HUES64 (cell line): ENCODE data around the gene HBA2. TPM values are rescaled to one million over a fixed set of nuclear protein-coding genes. Genes with fewer than 3 reads are reported as not detected.
"Not testable (repeated sequence)": the region's sequence is repeated elsewhere in the genome, so short reads cannot be mapped to it uniquely, and the experiment has no call there.

Experiments used
- H3K27ac ChIP-seq: 2 replicates; pipeline ENCODE4 v1.7.0; 2013; ENCODE audit warnings: low read depth, low read length, inconsistent platforms
- H3K27me3 ChIP-seq: 2 replicates; pipeline ENCODE4 v1.6.1; 2013; ENCODE audit warnings: mild to moderate bottlenecking, low read length; ENCODE audit not compliant: insufficient read depth
- H3K36me3 ChIP-seq: 2 replicates; pipeline ENCODE4 v1.6.1; 2013; ENCODE audit warnings: mild to moderate bottlenecking, low read length; ENCODE audit not compliant: insufficient read depth
- H3K4me1 ChIP-seq: 2 replicates; pipeline ENCODE4 v1.6.1; 2013; ENCODE audit warnings: mild to moderate bottlenecking, low read length, moderate library complexity; ENCODE audit not compliant: insufficient read depth
- H3K4me3 ChIP-seq: 2 replicates; pipeline ENCODE4 v1.5.1; 2013; ENCODE audit warnings: mild to moderate bottlenecking, low read length, moderate library complexity
- H3K9ac ChIP-seq: 2 replicates; pipeline ENCODE4 v1.6.1; 2013; ENCODE audit warnings: mild to moderate bottlenecking, low read depth, low read length
- H3K9me3 ChIP-seq: 2 replicates; pipeline ENCODE4 v1.6.1; 2013; ENCODE audit warnings: low read depth, low read length; ENCODE audit not compliant: insufficient read depth
- WGBS: fragments of 150-250, 120-280 bp; methylation state at CpG from one replicate; pipeline ENCODE4 v1.1.7; 2013; ENCODE audit warnings: missing lambda C conversion rate; 5-methylcytosine and 5-hydroxymethylcytosine counted together
- polyA plus RNA-seq, 2 experiments: library from polyadenylated mRNA; stranded (reverse); fragments of 50-300 nt; gene quantifications; one replicate each; pipeline ENCODE4 v1.2.3, GENCODE V29; 2013

The HBA2 gene
- polyA plus RNA-seq (2013, experiment 1 of 2): not detected
- 1.3 TPM for polyA plus RNA-seq (2013, experiment 2 of 2)

GRCh38 chr16:172374-172941, at the start of gene HBA2:
TSS of gene HBA2 (plus strand) at chr16:172876. CDS start at chr16:172913, 37 bp downstream.
- not testable (repeated sequence) for H3K27ac ChIP-seq, H3K9me3 ChIP-seq, H3K36me3 ChIP-seq, H3K9ac ChIP-seq, H3K4me1 ChIP-seq, H3K4me3 ChIP-seq
- no CpG with 5 or more reads among the region's 74 CpGs for WGBS
- H3K27me3 ChIP-seq: peaks cover 85% of the 10 kb centered on the region

GRCh38 chr16:123558-124350, 48.9 kb upstream of the HBA2 start:
- WGBS: 89% methylated on average over 18 of the region's 19 CpGs
- not testable (repeated sequence) for H3K4me3 ChIP-seq, H3K9ac ChIP-seq, H3K4me1 ChIP-seq, H3K27ac ChIP-seq, H3K27me3 ChIP-seq, H3K9me3 ChIP-seq, H3K36me3 ChIP-seq

GRCh38 chr16:125011-125410, 47.7 kb upstream of the HBA2 start:
- H3K4me1 ChIP-seq: no peaks in the 10 kb centered on the region
- H3K27me3 ChIP-seq: no peaks in the 10 kb centered on the region
- WGBS: 94% methylated on average over 3 of the region's 3 CpGs
- H3K9ac ChIP-seq: no peak overlapping the region
- H3K27ac ChIP-seq: no peak overlapping the region
- no peaks in the 10 kb centered on the region for H3K36me3 ChIP-seq
- H3K4me3 ChIP-seq: no peak overlapping the region
- H3K9me3 ChIP-seq: no peaks in the 10 kb centered on the region

- 90% methylated on average over 2 of the region's 2 CpGs for WGBS
These were observed 43.6 kb upstream of the HBA2 start for GRCh38 chr16:129075-129474.

GRCh38 chr16:130533-131173, 42.0 kb upstream of the HBA2 start:
- no peak overlapping the region for H3K9ac ChIP-seq
- no peak overlapping the region for H3K27ac ChIP-seq
- 93% methylated on average over 15 of the region's 15 CpGs for WGBS

More at GRCh38 chr16:129075-129474, 43.6 kb upstream of the HBA2 start:
- Histone ChIP-seq H3K9ac (no peak overlapping the region), H3K27me3 (no peaks in the 10 kb centered on the region), H3K36me3 (no peaks in the 10 kb centered on the region), H3K4me3 (no peak overlapping the region), H3K27ac (no peak overlapping the region), H3K4me1 (no peaks in the 10 kb centered on the region), H3K9me3 (no peaks in the 10 kb centered on the region)

GRCh38 chr16:132120-132519, 40.6 kb upstream of the HBA2 start:
- Histone ChIP-seq H3K4me3 (no peak overlapping the region), H3K36me3 (no peaks in the 10 kb centered on the region), H3K9me3 (no peaks in the 10 kb centered on the region), H3K9ac (no peak overlapping the region), H3K4me1 (no peaks in the 10 kb centered on the region), H3K27me3 (no peaks in the 10 kb centered on the region), H3K27ac (no peak overlapping the region)
- WGBS: 94% methylated on average over 7 of the region's 7 CpGs

More at GRCh38 chr16:130533-131173, 42.0 kb upstream of the HBA2 start:
- no peaks in the 10 kb centered on the region for H3K9me3 ChIP-seq
- H3K27me3 ChIP-seq: no peaks in the 10 kb centered on the region
- no peak overlapping the region for H3K4me3 ChIP-seq
- H3K36me3 ChIP-seq: no peaks in the 10 kb centered on the region
- H3K4me1 ChIP-seq: no peaks in the 10 kb centered on the region

GRCh38 chr16:133716-134115, 39.0 kb upstream of the HBA2 start:
- Histone ChIP-seq H3K27ac (no peak overlapping the region), H3K9me3 (no peaks in the 10 kb centered on the region), H3K27me3 (no peaks in the 10 kb centered on the region), H3K9ac (no peak overlapping the region), H3K36me3 (no peaks in the 10 kb centered on the region), H3K4me3 (no peak overlapping the region), H3K4me1 (no peaks in the 10 kb centered on the region)
- 100% methylated on average over 1 of the region's 2 CpGs for WGBS

- peak overlapping the region; percentile 88 for H3K9ac ChIP-seq
- H3K27me3 ChIP-seq: no peaks in the 10 kb centered on the region
- no peaks in the 10 kb centered on the region for H3K9me3 ChIP-seq
- no peaks in the 10 kb centered on the region for H3K4me1 ChIP-seq
- H3K4me3 ChIP-seq: peak overlapping the region; percentile 83
- H3K27ac ChIP-seq: peak overlapping the region; percentile 85; the same call in 1 of the 2 replicates
- H3K36me3 ChIP-seq: no peaks in the 10 kb centered on the region
- WGBS: 2% methylated on average over 26 of the region's 30 CpGs
These were observed 34.6 kb upstream of the HBA2 start for GRCh38 chr16:138049-138417.

- H3K36me3 ChIP-seq: no peaks in the 10 kb centered on the region
- no peaks in the 10 kb centered on the region for H3K4me1 ChIP-seq
- H3K4me3 ChIP-seq: no peak overlapping the region
- no peak overlapping the region for H3K27ac ChIP-seq
- no peaks in the 10 kb centered on the region for H3K9me3 ChIP-seq
- 71% methylated on average over 8 of the region's 10 CpGs for WGBS
- no peaks in the 10 kb centered on the region for H3K27me3 ChIP-seq
- H3K9ac ChIP-seq: no peak overlapping the region
These were observed 32.4 kb upstream of the HBA2 start for GRCh38 chr16:140175-140857.

GRCh38 chr16:142405-142967, 30.2 kb upstream of the HBA2 start:
- no peaks in the 10 kb centered on the region for H3K9me3 ChIP-seq
- H3K27ac ChIP-seq: no peak overlapping the region
- no peaks in the 10 kb centered on the region for H3K36me3 ChIP-seq
- H3K9ac ChIP-seq: no peak overlapping the region
- H3K4me3 ChIP-seq: no peak overlapping the region
- H3K4me1 ChIP-seq: no peaks in the 10 kb centered on the region
- WGBS: 90% methylated on average over 12 of the region's 12 CpGs
- no peaks in the 10 kb centered on the region for H3K27me3 ChIP-seq

- no peaks in the 10 kb centered on the region for H3K27me3 ChIP-seq
- 91% methylated on average over 6 of the region's 6 CpGs for WGBS
- H3K36me3 ChIP-seq: no peaks in the 10 kb centered on the region
- no peaks in the 10 kb centered on the region for H3K9me3 ChIP-seq
- no peak overlapping the region for H3K9ac ChIP-seq
- H3K27ac ChIP-seq: no peak overlapping the region
- no peak overlapping the region for H3K4me3 ChIP-seq
- H3K4me1 ChIP-seq: no peaks in the 10 kb centered on the region
These were observed 29.6 kb upstream of the HBA2 start for GRCh38 chr16:143047-143446.
